Chondrocyte (in vitro differentiated cells): ENCODE measurements around the gene PIGL. TPM values are rescaled to one million over a fixed set of nuclear protein-coding genes. Genes with fewer than 3 reads are reported as not detected.
"Not testable (repeated sequence)": the region's sequence is repeated elsewhere in the genome, so short reads cannot be mapped to it uniquely, and the experiment has no call there.

Experiments
- DNase-seq: peaks from one replicate; pipeline ENCODE4 v3.0.0; 2021; ENCODE audit warnings: mixed read lengths, low spot score
- H3K27ac Mint-ChIP-seq: one replicate; pipeline ENCODE4 v1.8.0; 2021; ENCODE audit warnings: mild to moderate bottlenecking, moderate library complexity, mixed read lengths; ENCODE audit not compliant: unreplicated experiment
- H3K27me3 Mint-ChIP-seq: 2 replicates; pipeline ENCODE4 v1.8.0; 2021; ENCODE audit warnings: low read depth, mixed read lengths
- H3K36me3 Mint-ChIP-seq: 2 replicates; pipeline ENCODE4 v1.8.0; 2021; ENCODE audit warnings: low read depth, mixed read lengths
- H3K4me1 Mint-ChIP-seq: 2 replicates; pipeline ENCODE4 v1.8.0; 2021; ENCODE audit warnings: low read depth, mild to moderate bottlenecking, mixed read lengths
- H3K4me3 Mint-ChIP-seq: one replicate; pipeline ENCODE4 v1.8.0; 2021; ENCODE audit warnings: mild to moderate bottlenecking, moderate library complexity, mixed read lengths; ENCODE audit not compliant: unreplicated experiment
- H3K9me3 Mint-ChIP-seq: 2 replicates; pipeline ENCODE4 v1.8.0; 2021; ENCODE audit warnings: low read depth, mixed read lengths
- total RNA-seq: library from RNA; stranded (reverse); gene quantifications from 3 replicates; pipeline ENCODE4 v1.2.1, GENCODE V29; 2021
- TF ChIP-seq, protein P1 (sequence below): fragments of 200-600 bp; sonication (generic); IDR thresholded peaks from 2 replicates; pipeline ENCODE4 v1.5.0; 2021; ENCODE audit warnings: antibody characterized with exemption, mild to moderate bottlenecking, moderate library complexity

The PIGL gene
- total RNA-seq, 1 donor from 2014 or later: 15.9 TPM

DNA sequence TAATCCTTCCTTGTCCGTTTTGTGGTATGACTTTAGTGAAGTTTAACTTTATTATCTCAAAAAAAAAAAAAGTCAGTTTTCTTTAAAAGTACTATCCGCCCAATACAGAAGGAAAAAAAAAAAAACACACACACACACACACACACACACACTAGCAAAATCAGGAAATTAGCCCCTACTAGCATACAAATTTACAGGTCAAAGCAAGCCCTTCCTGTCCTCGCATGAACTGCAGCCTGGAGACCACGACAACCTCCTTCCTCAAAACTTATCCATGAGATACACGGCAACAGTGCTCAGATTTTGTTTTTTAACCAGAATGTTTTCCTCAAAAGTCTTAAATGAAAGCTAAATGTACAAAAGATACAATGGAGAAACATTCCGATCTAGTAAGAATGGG, 17.9 kb upstream of the PIGL start:
- Mint-ChIP-seq H3K4me3 (no peak overlapping the region), H3K27ac (peak overlapping the region; percentile 56), H3K4me1 (peaks cover 44% of the 10 kb centered on the region), H3K27me3 (no peaks in the 10 kb centered on the region), H3K36me3 (peaks cover 4% of the 10 kb centered on the region), H3K9me3 (no peaks in the 10 kb centered on the region)
- DNase-seq: no peak
- TF ChIP-seq, protein P1, sequence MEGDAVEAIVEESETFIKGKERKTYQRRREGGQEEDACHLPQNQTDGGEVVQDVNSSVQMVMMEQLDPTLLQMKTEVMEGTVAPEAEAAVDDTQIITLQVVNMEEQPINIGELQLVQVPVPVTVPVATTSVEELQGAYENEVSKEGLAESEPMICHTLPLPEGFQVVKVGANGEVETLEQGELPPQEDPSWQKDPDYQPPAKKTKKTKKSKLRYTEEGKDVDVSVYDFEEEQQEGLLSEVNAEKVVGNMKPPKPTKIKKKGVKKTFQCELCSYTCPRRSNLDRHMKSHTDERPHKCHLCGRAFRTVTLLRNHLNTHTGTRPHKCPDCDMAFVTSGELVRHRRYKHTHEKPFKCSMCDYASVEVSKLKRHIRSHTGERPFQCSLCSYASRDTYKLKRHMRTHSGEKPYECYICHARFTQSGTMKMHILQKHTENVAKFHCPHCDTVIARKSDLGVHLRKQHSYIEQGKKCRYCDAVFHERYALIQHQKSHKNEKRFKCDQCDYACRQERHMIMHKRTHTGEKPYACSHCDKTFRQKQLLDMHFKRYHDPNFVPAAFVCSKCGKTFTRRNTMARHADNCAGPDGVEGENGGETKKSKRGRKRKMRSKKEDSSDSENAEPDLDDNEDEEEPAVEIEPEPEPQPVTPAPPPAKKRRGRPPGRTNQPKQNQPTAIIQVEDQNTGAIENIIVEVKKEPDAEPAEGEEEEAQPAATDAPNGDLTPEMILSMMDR: no peak

DNA sequence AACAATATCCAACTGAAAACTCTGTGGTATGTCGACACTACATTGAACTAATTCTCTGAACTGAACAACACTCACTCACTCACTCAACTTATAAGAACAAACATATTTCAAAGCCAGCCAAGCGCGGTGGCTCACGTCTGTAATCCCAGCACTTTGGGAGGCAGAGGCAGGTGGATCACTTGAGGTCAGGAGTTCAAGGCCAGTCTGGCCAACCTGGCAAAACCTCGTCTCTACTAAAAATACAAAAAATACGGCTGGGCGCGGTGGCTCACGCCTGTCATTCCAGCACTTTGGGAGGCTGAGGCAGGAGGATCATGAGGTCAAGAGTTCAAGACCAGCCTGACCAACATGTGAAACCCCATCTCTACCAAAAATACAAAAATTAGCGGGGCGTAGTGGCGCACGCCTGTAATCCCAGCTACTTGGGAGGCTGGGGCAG, 15.3 kb upstream of the PIGL start:
- H3K27me3 Mint-ChIP-seq, H3K9me3 Mint-ChIP-seq, H3K4me3 Mint-ChIP-seq, DNase-seq, H3K36me3 Mint-ChIP-seq: not testable (repeated sequence)
- peak overlapping the region; percentile 37 for H3K27ac Mint-ChIP-seq
- H3K4me1 Mint-ChIP-seq: peaks cover 60% of the 10 kb centered on the region

DNA sequence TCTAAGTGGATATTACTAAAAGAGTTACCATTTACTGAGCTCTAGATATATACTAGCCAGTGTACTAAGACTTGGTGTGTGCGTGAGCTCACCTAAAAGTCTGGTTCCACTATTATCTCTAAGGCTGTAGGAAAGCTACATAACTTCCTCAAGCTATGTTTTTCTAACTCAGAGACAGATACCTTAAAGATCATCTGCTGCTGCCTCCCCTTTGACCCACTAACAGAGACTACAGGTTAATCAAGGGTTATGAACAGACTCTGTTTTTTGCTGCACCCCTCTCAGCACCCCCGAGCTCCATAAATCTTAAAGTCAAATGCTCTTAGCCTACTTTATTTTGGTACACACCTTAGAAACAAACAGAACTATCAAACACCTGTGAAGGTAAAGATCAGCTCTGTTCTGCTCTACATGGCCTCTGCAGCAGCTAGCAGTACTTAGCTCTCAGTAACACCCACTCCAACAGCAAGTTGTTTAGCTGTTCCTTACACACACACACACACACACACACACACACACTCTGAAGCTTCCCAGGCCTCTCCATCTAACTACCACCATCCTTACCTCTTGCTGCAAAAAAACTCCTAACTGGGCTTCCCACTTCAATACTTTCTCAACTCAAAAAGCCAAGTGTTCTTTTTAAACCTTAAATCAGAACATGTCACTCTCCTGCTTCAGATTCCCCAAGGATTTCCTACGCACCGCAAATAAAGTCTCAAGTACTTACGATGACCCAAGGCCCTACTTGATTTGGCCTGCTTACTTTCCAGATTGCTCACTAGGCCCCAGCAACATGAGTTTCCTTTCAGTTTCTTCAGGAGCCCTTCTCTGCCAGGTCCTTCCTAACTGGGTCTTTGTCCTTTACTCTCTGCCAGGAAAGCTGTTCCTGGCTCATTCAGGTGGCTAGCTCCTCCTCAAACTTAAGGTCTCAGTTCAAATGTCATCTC, 14.2 kb upstream of the PIGL start:
- H3K9me3 Mint-ChIP-seq, H3K36me3 Mint-ChIP-seq, H3K4me3 Mint-ChIP-seq, DNase-seq, H3K27me3 Mint-ChIP-seq: not testable (repeated sequence)
- peak overlapping the region; percentile 70 for H3K27ac Mint-ChIP-seq
- H3K4me1 Mint-ChIP-seq: peaks cover 66% of the 10 kb centered on the region

DNA sequence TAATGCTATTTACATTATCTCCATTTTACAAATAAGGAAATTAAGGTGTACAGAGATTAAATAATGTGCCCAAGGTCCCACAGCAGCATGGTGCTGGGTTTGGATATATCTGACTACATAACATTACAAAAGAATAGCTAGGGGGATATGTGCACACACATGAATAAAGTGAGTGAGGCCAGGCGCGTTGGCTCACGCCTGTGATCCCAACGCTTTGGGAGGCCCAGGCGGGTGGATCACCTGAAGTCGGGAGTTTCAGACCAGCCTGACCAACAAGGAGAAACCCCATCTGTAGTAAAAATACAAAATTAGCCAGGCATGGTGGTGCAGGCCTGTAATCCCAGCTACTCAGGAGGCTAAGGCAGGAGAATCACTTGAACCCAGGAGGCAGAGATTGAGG, 12.2 kb upstream of the PIGL start:
- H3K36me3 Mint-ChIP-seq, H3K4me3 Mint-ChIP-seq, H3K9me3 Mint-ChIP-seq, H3K27me3 Mint-ChIP-seq, DNase-seq, H3K27ac Mint-ChIP-seq: not testable (repeated sequence)
- H3K4me1 Mint-ChIP-seq: peaks cover 58% of the 10 kb centered on the region

DNA sequence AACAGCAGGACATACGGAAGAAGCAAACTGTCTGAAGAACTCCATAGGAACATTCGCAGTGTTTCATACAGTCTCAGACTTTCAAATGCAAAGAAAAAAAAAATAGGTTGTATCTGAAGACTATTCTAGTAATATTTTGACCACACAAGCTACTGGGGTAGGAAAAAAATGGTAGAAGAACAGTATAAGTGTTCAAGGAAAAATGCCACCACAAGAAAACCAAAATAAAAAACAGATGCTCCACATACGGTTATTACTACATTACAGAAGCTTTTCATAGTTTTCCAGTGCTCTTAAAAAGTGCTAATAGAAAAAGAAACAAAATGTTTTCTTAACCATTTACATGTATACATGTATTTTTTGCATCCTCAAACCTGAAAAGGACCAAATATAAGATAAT, 5.4 kb upstream of the PIGL start:
- Mint-ChIP-seq H3K4me1 (peaks cover 46% of the 10 kb centered on the region), H3K9me3 (no peaks in the 10 kb centered on the region), H3K4me3 (no peak overlapping the region), H3K27ac (peak overlapping the region; percentile 38), H3K27me3 (no peaks in the 10 kb centered on the region), H3K36me3 (no peaks in the 10 kb centered on the region)
- no peak for DNase-seq
- TF ChIP-seq, protein P1: no peak

DNA sequence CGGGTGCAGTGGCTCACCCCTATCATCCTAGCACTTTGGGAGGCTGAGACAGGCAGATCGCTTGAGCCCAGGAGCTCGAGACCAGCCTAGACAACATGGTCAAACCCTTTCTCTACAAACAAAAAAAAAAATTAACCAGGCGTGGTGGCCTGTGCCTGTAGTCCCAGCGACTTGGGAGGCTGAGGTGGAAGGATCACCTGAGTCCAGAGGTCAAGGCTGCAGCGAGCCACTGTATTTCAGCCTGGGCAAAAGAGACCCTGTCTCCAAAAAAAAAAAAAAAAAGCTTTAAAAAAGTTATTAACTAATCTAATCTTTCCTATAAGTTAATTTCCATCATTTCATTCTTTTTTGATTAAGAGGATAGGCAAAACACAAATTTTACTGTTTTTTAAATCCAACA, 4.2 kb upstream of the PIGL start:
- peaks cover 48% of the 10 kb centered on the region for H3K4me1 Mint-ChIP-seq
- TF ChIP-seq, protein P1: no peak
- H3K4me3 Mint-ChIP-seq: no peak overlapping the region
- H3K27ac Mint-ChIP-seq: peak overlapping the region; percentile 90
- no peaks in the 10 kb centered on the region for H3K27me3 Mint-ChIP-seq
- no peaks in the 10 kb centered on the region for H3K9me3 Mint-ChIP-seq
- DNase-seq: no peak
- no peaks in the 10 kb centered on the region for H3K36me3 Mint-ChIP-seq
